ENCODE data around the gene AS3MT.
"Not testable (repeated sequence)": the region's sequence is repeated elsewhere in the genome, so short reads cannot be mapped to it uniquely, and the experiment has no call there.

The AS3MT gene

DNA sequence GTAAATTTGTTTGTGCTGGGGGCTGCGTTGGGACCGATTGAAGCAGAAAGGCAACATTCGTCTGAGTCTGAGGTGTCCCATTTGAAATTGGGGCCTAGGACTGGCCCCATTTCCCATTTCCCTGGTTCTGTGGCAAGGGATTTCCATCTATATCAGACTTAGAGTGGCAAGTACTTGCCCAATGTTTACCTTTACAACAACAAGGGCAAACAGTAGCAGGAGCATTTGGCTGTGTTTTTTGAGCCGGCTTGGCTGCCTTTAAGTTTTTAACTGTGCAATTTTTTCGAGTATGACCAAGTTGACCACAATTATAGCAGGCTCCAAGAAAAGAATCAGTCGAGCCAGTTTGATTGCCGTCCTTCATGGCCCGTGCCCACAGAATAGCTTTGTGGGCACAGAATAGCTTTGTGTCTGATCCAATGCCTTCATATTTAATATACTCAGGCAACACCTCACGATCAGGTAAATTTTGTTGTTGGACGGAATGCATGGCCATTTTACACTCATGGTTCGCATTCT, 27.4 kb upstream of the AS3MT start:
- Histone ChIP-seq H4K20me1 (ENCODE audit: insufficient read depth, low read length) (no peaks in the 10 kb centered on the region), H3K79me2 (ENCODE audit: low read length) (no peaks in the 10 kb centered on the region), H2AFZ (ENCODE audit: low read depth, low read length) (no peak overlapping the region), H3K9ac (ENCODE audit: low read length) (no peak overlapping the region), H3K36me3 (replicated peaks; ENCODE audit: low read depth, low read length) (no peaks in the 10 kb centered on the region), H3K4me3 (ENCODE audit: low read length) (no peak overlapping the region), H3K4me2 (ENCODE audit: low read length) (no peak overlapping the region), H3K4me1 (ENCODE audit: low read length) (no peaks in the 10 kb centered on the region), H3K9me3 (ENCODE audit: insufficient read depth, low read length) (no peaks in the 10 kb centered on the region), H3K27ac (ENCODE audit: low read length) (no peak overlapping the region), H3K27me3 (ENCODE audit: low read depth, low read length) (no peaks in the 10 kb centered on the region)
- TF ChIP-seq, protein P1, sequence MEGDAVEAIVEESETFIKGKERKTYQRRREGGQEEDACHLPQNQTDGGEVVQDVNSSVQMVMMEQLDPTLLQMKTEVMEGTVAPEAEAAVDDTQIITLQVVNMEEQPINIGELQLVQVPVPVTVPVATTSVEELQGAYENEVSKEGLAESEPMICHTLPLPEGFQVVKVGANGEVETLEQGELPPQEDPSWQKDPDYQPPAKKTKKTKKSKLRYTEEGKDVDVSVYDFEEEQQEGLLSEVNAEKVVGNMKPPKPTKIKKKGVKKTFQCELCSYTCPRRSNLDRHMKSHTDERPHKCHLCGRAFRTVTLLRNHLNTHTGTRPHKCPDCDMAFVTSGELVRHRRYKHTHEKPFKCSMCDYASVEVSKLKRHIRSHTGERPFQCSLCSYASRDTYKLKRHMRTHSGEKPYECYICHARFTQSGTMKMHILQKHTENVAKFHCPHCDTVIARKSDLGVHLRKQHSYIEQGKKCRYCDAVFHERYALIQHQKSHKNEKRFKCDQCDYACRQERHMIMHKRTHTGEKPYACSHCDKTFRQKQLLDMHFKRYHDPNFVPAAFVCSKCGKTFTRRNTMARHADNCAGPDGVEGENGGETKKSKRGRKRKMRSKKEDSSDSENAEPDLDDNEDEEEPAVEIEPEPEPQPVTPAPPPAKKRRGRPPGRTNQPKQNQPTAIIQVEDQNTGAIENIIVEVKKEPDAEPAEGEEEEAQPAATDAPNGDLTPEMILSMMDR (IDR thresholded peaks at IDR 0.05; ENCODE audit: low read depth, low read length), result no peak
- no peak for TF ChIP-seq EZH2phosphoT487 (IDR thresholded peaks at IDR 0.05; ENCODE audit: low read depth)

DNA sequence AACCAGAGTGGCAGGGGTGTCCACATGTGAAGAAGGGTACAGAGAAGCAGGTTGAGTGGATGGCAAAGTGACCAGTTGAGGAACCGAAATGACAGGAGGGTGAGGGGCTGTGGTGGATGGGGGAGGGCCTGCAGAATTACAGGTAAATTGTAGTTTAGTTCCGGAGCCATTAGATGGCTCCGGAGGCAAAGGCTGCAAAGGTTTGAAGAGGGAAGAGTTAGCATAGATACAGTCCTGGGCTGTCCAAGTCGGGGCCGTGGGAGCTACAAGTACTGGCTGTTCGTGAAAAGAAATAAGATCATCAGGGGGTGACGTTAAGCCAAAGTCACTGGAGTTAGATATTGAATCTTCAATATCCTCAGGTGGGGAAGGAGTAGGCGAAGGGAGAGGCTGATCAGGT, 26.1 kb upstream of the AS3MT start:
- not testable (repeated sequence) for H3K4me1 ChIP-seq (ENCODE audit: low read length); H3K27me3 ChIP-seq (ENCODE audit: low read depth, low read length); H3K4me2 ChIP-seq (ENCODE audit: low read length); H3K36me3 ChIP-seq (replicated peaks; ENCODE audit: low read depth, low read length); H3K79me2 ChIP-seq (ENCODE audit: low read length); H4K20me1 ChIP-seq (ENCODE audit: insufficient read depth, low read length); H3K9me3 ChIP-seq (ENCODE audit: insufficient read depth, low read length); H3K4me3 ChIP-seq (ENCODE audit: low read length); H3K27ac ChIP-seq (ENCODE audit: low read length); H2AFZ ChIP-seq (ENCODE audit: low read depth, low read length); H3K9ac ChIP-seq (ENCODE audit: low read length)

DNA sequence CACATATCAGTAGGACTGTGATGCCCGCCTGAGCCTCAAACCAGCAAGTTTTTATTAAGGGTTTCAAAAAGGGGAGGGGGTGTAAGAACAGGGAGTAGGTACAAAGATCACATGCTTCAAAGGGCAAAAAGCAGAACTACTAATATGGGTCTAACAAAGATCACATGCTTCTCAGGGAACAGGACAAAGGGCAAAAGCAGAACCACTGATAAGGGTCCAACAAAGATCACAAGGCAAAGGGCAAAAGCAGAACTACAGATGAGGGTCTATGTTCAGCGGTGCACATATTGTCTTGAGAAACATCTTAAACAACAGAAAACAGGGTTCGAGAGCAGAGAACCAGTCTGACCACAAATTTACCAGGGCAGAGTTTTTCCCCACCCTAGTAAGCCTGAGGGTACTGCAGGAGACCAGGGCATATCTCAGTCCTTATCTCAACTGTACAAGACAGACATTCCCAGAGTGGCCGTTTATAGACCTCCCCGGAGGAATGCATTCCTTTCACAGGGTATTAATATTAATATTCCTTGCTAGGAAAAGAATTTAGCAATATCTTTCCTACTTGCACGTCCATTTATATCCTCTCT, 25.0 kb upstream of the AS3MT start:
- H3K4me1 ChIP-seq (ENCODE audit: low read length); H3K9ac ChIP-seq (ENCODE audit: low read length); H3K36me3 ChIP-seq (replicated peaks; ENCODE audit: low read depth, low read length); H3K79me2 ChIP-seq (ENCODE audit: low read length); H3K4me3 ChIP-seq (ENCODE audit: low read length); H3K9me3 ChIP-seq (ENCODE audit: insufficient read depth, low read length); H4K20me1 ChIP-seq (ENCODE audit: insufficient read depth, low read length); H3K27me3 ChIP-seq (ENCODE audit: low read depth, low read length); H3K4me2 ChIP-seq (ENCODE audit: low read length); H3K27ac ChIP-seq (ENCODE audit: low read length); H2AFZ ChIP-seq (ENCODE audit: low read depth, low read length): not testable (repeated sequence)

DNA sequence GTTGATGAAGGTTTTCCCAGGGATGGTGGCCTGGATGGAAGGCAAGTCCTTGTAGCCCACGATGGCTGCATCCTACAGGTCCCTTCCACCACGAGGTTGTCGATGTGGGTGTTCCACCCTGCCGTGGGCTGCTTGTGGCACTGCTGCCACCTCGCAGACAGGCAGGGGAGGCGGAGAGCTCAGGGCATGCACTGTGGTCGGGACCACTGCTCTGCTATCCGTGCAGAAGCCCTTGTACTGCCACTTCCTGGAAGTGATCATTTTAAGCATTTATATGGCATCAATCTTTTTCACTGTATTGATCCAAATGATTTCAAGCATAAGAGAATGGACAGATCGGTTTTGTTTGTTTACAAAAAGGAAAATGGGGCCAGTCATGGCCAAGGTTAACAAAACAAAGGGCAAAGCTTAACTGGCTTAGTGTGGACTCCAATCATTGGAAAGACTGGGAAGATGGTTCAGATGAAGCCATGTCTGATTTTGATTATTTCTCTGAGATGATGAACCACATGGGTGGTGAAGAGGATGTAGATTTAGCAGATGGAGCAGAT, 23.8 kb upstream of the AS3MT start:
- Histone ChIP-seq H3K9ac (ENCODE audit: low read length) (no peak overlapping the region), H3K4me2 (ENCODE audit: low read length) (no peak overlapping the region), H3K4me1 (ENCODE audit: low read length) (no peaks in the 10 kb centered on the region), H3K27ac (ENCODE audit: low read length) (no peak overlapping the region), H3K36me3 (replicated peaks; ENCODE audit: low read depth, low read length) (no peaks in the 10 kb centered on the region), H3K27me3 (ENCODE audit: low read depth, low read length) (no peaks in the 10 kb centered on the region), H4K20me1 (ENCODE audit: insufficient read depth, low read length) (no peaks in the 10 kb centered on the region), H2AFZ (ENCODE audit: low read depth, low read length) (no peak overlapping the region), H3K9me3 (ENCODE audit: insufficient read depth, low read length) (no peaks in the 10 kb centered on the region), H3K4me3 (ENCODE audit: low read length) (no peak overlapping the region), H3K79me2 (ENCODE audit: low read length) (no peaks in the 10 kb centered on the region)
- TF ChIP-seq EZH2phosphoT487 (IDR thresholded peaks at IDR 0.05; ENCODE audit: low read depth), result no peak
- TF ChIP-seq, protein P1 (IDR thresholded peaks at IDR 0.05; ENCODE audit: low read depth, low read length), result no peak

DNA sequence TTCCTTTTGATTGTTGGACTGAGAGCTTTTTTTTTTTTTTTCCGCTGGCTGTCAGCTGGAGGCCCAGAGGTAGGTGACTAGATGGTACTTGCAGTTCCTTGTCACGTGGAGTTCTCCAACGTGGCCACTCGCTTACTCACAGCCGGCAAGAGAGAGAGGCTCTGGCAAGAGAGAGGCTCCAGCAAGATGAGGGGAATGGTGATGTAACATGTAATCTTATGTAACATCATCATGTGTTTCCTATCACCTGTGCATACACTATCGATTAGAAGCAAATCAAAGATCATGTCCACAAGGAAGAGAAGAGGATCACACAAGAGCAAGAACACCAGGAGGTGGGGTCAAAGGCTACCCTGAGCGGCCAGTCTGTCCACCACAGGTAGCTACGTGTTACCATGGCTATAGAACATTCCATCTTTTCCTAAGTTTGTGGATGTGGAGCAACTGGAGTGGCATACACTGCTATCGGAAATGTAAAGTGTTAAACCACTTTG, 19.2 kb upstream of the AS3MT start:
- TF ChIP-seq EZH2phosphoT487 (IDR thresholded peaks at IDR 0.05; ENCODE audit: low read depth), result no peak
- TF ChIP-seq, protein P1 (IDR thresholded peaks at IDR 0.05; ENCODE audit: low read depth, low read length), result no peak
- no peak overlapping the region for H2AFZ ChIP-seq (ENCODE audit: low read depth, low read length)

DNA sequence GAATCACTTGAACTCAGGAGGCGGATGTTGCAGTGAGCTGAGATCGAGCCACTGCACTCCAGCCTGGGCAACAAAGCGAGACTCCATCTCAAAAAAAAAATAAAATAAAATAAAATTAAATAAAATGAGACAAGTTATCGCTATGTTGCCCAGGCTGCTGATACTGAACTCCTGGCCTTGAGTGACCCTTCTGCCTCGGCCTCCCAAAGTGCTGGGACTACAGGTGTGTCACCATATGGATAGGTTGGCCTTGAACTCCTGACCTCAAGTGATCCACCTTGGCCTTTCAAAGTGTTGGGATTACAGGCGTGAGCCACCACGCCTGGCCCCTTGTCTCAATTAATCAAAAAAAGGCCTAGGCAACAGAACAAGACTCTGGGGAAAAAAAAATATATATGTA, 16.0 kb upstream of the AS3MT start:
- not testable (repeated sequence) for H3K4me1 ChIP-seq (ENCODE audit: low read length); H3K9me3 ChIP-seq (ENCODE audit: insufficient read depth, low read length); H4K20me1 ChIP-seq (ENCODE audit: insufficient read depth, low read length); H3K79me2 ChIP-seq (ENCODE audit: low read length); H3K36me3 ChIP-seq (replicated peaks; ENCODE audit: low read depth, low read length); H3K4me3 ChIP-seq (ENCODE audit: low read length); H3K9ac ChIP-seq (ENCODE audit: low read length); H2AFZ ChIP-seq (ENCODE audit: low read depth, low read length); H3K27me3 ChIP-seq (ENCODE audit: low read depth, low read length); H3K4me2 ChIP-seq (ENCODE audit: low read length); H3K27ac ChIP-seq (ENCODE audit: low read length)

More for the DNA sequence above, 19.2 kb upstream of the AS3MT start:
- Histone ChIP-seq H3K79me2 (ENCODE audit: low read length) (no peaks in the 10 kb centered on the region), H3K9ac (ENCODE audit: low read length) (no peak overlapping the region), H3K36me3 (replicated peaks; ENCODE audit: low read depth, low read length) (no peaks in the 10 kb centered on the region), H3K27ac (ENCODE audit: low read length) (no peak overlapping the region), H3K4me1 (ENCODE audit: low read length) (no peaks in the 10 kb centered on the region), H3K27me3 (ENCODE audit: low read depth, low read length) (no peaks in the 10 kb centered on the region), H3K4me2 (ENCODE audit: low read length) (no peak overlapping the region), H3K9me3 (ENCODE audit: insufficient read depth, low read length) (no peaks in the 10 kb centered on the region), H4K20me1 (ENCODE audit: insufficient read depth, low read length) (no peaks in the 10 kb centered on the region), H3K4me3 (ENCODE audit: low read length) (no peak overlapping the region)

DNA sequence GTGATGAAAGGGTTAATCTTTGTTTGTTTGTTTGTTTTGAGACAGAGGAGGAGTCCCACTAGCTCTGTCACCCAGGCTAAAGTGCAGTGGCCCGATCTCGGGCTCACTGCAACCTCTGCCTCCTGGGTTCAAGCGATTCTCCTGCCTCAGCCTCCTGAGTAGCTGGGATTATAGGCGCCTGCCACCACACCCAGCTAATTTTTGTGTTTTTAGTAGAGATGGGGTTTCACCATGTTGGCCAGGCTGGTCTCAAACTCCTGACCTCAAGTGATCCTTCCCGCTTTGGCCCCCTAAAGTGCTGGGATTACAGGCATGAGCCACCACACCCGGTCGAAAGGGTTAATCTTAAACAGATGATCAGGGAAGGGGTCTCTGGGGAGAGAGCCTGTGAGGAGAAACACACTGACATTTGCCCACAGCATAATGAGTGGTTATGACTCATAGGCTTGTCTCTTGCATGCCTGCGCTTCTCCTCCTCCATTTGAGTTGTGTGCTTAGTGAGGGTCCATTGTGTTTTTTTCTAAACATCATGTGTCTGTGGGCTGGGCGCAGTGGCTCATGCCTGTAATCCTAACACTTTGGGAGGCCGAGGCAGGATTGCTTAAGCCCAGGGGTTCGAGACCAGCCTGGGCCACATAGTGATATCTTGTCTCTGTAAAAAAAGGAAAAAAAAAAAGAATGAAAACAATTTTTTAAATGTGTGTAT, 13.4 kb upstream of the AS3MT start:
- H3K79me2 ChIP-seq (ENCODE audit: low read length); H2AFZ ChIP-seq (ENCODE audit: low read depth, low read length); H3K4me3 ChIP-seq (ENCODE audit: low read length); H3K27me3 ChIP-seq (ENCODE audit: low read depth, low read length); H3K9ac ChIP-seq (ENCODE audit: low read length); H3K27ac ChIP-seq (ENCODE audit: low read length); H4K20me1 ChIP-seq (ENCODE audit: insufficient read depth, low read length); H3K9me3 ChIP-seq (ENCODE audit: insufficient read depth, low read length); H3K4me2 ChIP-seq (ENCODE audit: low read length); H3K36me3 ChIP-seq (replicated peaks; ENCODE audit: low read depth, low read length); H3K4me1 ChIP-seq (ENCODE audit: low read length): not testable (repeated sequence)
